ENCODE results near the gene ABCC9.
"Not testable (repeated sequence)": the region's sequence is repeated elsewhere in the genome, so short reads cannot be mapped to it uniquely, and the experiment has no call there.

The ABCC9 gene

DNA sequence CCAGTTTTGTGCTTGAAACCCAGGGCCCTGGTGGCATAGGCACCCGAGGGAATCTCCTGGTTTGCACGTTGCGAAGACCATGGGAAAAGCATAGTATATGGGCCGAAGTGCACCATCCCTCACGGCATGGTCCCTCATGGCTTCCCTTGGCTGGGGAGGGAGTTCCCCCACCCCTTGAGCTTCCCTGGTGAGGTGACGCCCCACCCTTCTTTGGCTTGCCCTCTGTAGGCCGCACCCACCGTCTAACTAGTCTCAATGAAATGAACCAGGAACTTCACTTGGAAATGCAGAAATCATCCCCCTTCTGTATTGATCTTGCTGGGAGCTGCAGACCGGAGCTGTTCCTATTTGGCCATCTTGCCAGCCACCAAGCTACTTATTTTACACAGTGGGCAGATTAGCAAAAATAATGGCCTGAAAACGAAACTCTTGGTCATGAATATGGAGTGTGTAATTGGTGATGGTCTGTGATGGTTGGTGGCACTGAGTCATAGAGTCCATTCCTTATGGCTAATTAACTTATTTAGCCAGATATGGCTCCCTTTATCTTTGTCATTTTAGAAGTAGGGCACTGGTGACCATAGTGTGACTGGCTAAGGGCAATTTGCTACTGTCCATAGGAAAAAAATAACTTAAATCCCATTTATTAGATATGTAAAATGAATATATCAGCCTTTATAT is 145.4 kb downstream of the ABCC9 start:
- DNase-seq (ENCODE audit: low read depth, low spot score) = no peak
- Histone ChIP-seq H3K9ac (ENCODE audit: insufficient read length) (no peak overlapping the region), H3K27ac (no peak overlapping the region), H3K36me3 (ENCODE audit: insufficient read depth, low read length) (no peaks in the 10 kb centered on the region), H3K4me3 (no peak overlapping the region), H3K9me3 (ENCODE audit: low read depth, low read length) (no peaks in the 10 kb centered on the region)
- TF ChIP-seq FOXP2 (optimal IDR thresholded peaks at IDR 0.05; ENCODE audit: control extremely low read depth, extremely low read length, insufficient read depth) (no peak), POLR2AphosphoS5 (IDR thresholded peaks at IDR 0.05; ENCODE audit: borderline replicate concordance, low read depth, low read length) (no peak), EZH2 (IDR thresholded peaks at IDR 0.05) (no peak)

- H3K4me3 ChIP-seq; H3K36me3 ChIP-seq (ENCODE audit: insufficient read depth, low read length); H3K27ac ChIP-seq; H3K9me3 ChIP-seq (ENCODE audit: low read depth, low read length); H3K9ac ChIP-seq (ENCODE audit: insufficient read length); DNase-seq (ENCODE audit: low read depth, low spot score): not testable (repeated sequence)
Observed at GRCh38 chr12:21794807-21795595, 146.2 kb downstream of the ABCC9 start.

DNA sequence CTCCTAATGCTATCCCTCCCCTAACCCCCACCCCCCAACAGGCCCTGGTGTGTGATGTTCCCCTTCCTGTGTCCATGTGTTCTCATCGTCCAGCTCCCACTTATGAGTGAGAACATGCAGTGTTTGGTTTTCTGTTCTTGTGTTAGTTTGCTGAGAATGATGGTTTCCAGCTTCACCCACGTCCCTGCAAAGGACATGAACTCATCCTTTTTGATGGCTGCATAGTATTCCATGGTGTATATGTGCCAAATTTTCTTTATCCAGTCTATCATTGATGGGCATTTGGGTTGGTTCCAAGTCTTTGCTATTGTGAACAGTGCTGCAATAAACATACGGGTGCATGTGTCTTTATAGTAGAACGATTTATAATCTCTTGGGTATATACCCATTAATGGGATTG is 151.5 kb downstream of the ABCC9 start:
- DNase-seq (ENCODE audit: low read depth, low spot score); H3K4me3 ChIP-seq; H3K36me3 ChIP-seq (ENCODE audit: insufficient read depth, low read length); H3K9me3 ChIP-seq (ENCODE audit: low read depth, low read length); H3K9ac ChIP-seq (ENCODE audit: insufficient read length); H3K27ac ChIP-seq: not testable (repeated sequence)

DNA sequence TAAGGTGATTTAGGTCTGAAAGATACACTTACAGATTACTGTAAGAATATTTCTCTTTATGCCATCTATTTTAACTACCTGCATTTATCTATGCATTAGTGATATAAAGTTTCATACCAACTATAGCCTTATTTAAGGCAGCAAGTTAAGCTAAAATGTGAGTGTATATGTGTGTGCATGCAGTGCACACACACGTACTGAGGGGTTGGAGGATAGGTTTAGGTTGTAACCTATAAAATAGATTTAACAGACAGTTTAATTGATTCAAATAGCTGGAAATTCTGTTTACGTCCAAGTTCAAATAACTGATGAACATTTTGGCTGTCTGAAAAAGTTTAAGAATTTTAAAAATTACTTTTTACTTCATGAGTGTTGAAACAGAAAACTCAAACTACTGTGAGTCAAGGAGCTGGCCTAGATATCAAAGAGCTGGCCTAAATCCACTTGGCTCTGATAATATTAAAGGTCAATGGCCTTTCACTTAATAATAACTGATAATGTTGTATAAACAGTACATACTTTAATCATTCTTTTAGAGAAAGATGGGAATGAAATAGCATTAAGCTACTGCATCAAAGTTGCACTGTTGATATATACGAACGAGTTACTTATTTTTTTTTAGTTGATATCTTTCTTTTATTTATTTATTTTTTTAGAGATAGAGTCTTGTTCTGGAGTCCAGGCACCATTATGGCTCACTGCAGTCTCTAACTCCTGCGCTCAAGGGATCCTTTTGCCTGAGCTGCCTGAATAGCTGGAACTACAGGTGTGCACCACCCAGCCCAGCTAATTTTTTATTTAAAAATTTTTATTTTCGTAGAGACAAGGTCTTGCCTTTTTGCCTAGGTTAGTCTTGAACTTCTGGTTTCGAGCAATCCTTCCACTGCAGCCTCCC is 152.9 kb downstream of the ABCC9 start:
- TF ChIP-seq EZH2 (IDR thresholded peaks at IDR 0.05) (no peak), FOXP2 (optimal IDR thresholded peaks at IDR 0.05; ENCODE audit: control extremely low read depth, extremely low read length, insufficient read depth) (no peak), POLR2AphosphoS5 (IDR thresholded peaks at IDR 0.05; ENCODE audit: borderline replicate concordance, low read depth, low read length) (no peak)
- H3K9ac ChIP-seq (ENCODE audit: insufficient read length) = no peak overlapping the region
- DNase-seq (ENCODE audit: low read depth, low spot score) = no peak
- H3K36me3 ChIP-seq (ENCODE audit: insufficient read depth, low read length) = no peaks in the 10 kb centered on the region
- H3K4me3 ChIP-seq = no peak overlapping the region
- no peak overlapping the region for H3K27ac ChIP-seq
- H3K9me3 ChIP-seq (ENCODE audit: low read depth, low read length) = no peaks in the 10 kb centered on the region

DNA sequence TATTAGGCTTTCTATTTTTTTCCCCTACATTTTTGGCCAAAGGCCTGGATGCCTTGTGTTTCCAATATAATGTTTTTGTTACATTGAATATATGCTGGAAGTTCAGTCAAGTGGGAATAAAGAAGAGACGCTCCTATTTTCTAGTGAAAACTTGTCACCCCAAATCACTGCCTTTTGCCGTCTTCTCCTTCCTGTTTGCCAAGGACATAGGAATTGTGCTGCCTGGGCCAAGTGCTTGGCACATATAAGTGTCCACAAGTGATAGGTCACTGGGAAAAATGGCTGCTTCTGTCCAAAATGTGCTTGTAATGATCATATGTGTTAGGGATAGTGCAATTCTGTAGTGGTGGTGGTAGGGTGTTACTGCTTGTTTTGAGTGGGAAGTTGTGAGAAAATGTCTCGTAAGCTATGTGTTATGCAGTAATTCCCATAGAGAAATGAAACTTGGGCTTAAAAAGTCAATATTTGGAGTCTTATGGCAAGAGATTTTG is 155.1 kb downstream of the ABCC9 start:
- DNase-seq (ENCODE audit: low read depth, low spot score) = no peak
- Histone ChIP-seq H3K36me3 (ENCODE audit: insufficient read depth, low read length) (no peaks in the 10 kb centered on the region), H3K4me3 (no peak overlapping the region), H3K27ac (no peak overlapping the region), H3K9ac (ENCODE audit: insufficient read length) (no peak overlapping the region), H3K9me3 (ENCODE audit: low read depth, low read length) (no peaks in the 10 kb centered on the region)
- TF ChIP-seq FOXP2 (optimal IDR thresholded peaks at IDR 0.05; ENCODE audit: control extremely low read depth, extremely low read length, insufficient read depth) (no peak), POLR2AphosphoS5 (IDR thresholded peaks at IDR 0.05; ENCODE audit: borderline replicate concordance, low read depth, low read length) (no peak), EZH2 (IDR thresholded peaks at IDR 0.05) (no peak)

- H3K27ac ChIP-seq; DNase-seq (ENCODE audit: low read depth, low spot score); H3K9ac ChIP-seq (ENCODE audit: insufficient read length); H3K36me3 ChIP-seq (ENCODE audit: insufficient read depth, low read length); H3K9me3 ChIP-seq (ENCODE audit: low read depth, low read length); H3K4me3 ChIP-seq: not testable (repeated sequence)
Observed at GRCh38 chr12:21782723-21783122, 158.5 kb downstream of the ABCC9 start.

GRCh38 chr12:21780786-21781185 is 160.4 kb downstream of the ABCC9 start:
- Histone ChIP-seq H3K36me3 (ENCODE audit: insufficient read depth, low read length) (no peaks in the 10 kb centered on the region), H3K4me3 (no peak overlapping the region), H3K9me3 (ENCODE audit: low read depth, low read length) (no peaks in the 10 kb centered on the region), H3K27ac (no peak overlapping the region), H3K9ac (ENCODE audit: insufficient read length) (no peak overlapping the region)
- TF ChIP-seq EZH2 (IDR thresholded peaks at IDR 0.05) = no peak
- no peak for TF ChIP-seq FOXP2 (optimal IDR thresholded peaks at IDR 0.05; ENCODE audit: control extremely low read depth, extremely low read length, insufficient read depth)
- TF ChIP-seq POLR2AphosphoS5 (IDR thresholded peaks at IDR 0.05; ENCODE audit: borderline replicate concordance, low read depth, low read length) = no peak
- DNase-seq (ENCODE audit: low read depth, low spot score) = no peak

- TF ChIP-seq FOXP2 (optimal IDR thresholded peaks at IDR 0.05; ENCODE audit: control extremely low read depth, extremely low read length, insufficient read depth) = no peak
- no peak for TF ChIP-seq EZH2 (IDR thresholded peaks at IDR 0.05)
- TF ChIP-seq POLR2AphosphoS5 (IDR thresholded peaks at IDR 0.05; ENCODE audit: borderline replicate concordance, low read depth, low read length) = no peak
- Histone ChIP-seq H3K4me3 (no peak overlapping the region), H3K9me3 (ENCODE audit: low read depth, low read length) (no peaks in the 10 kb centered on the region), H3K9ac (ENCODE audit: insufficient read length) (no peak overlapping the region), H3K27ac (no peak overlapping the region), H3K36me3 (ENCODE audit: insufficient read depth, low read length) (no peaks in the 10 kb centered on the region)
- DNase-seq (ENCODE audit: low read depth, low spot score) = no peak
Observed at GRCh38 chr12:21776175-21776574, 165.1 kb downstream of the ABCC9 start.
